Measurements from ENCODE around the gene COL1A2. TPM values are rescaled to one million over a fixed set of nuclear protein-coding genes. Genes with fewer than 3 reads are reported as not detected.

The COL1A2 gene
- total and polyA plus RNA-seq, 2 of the 8 experiments (the other 6 are each of a cell fraction or from before 2014, with no cell fraction given) = 45.2 to 87.2 TPM

DNA sequence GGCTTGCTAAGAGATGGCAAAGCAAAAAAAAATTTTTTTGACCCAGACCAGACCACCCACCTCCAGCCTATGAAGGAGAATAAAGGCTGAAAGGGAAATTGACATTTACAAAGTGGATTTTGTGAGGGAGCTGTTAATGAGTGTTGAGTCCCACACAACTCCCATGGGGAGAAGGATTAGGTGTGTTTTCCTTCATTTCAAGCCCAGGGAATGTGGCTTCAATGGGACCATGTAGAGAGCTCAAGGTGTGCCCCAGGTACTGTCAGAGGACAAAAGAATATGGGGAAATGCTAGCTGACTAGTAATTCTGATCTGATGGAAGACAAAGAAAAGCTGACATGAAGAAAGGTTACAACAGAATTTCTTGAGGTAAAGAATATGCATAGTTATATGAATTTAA lies 48.8 kb upstream of the COL1A2 start:
- Histone ChIP-seq H4K91ac (replicated peaks; ENCODE audit: insufficient read length, low read length) (no peak overlapping the region), H3K4me3 (ENCODE audit: extremely low read depth in 1 of 4, insufficient read depth in 2 of 4, low read depth in 3 of 4, low read length in 4 of 4) (no peak overlapping the region), H3K36me3 (ENCODE audit: control insufficient read depth in 2 of 4, insufficient read depth in 4 of 4, low read length in 3 of 4) (no peaks in the 10 kb centered on the region), H3K56ac (replicated peaks; ENCODE audit: insufficient read length, low read depth, low read length) (no peak overlapping the region), H3K27ac (ENCODE audit: low read depth, low read length) (no peak overlapping the region), H3K18ac (ENCODE audit: extremely low read depth, low read length) (no peak overlapping the region), H2AK5ac (ENCODE audit: low read depth, low read length) (no peak overlapping the region), H3K14ac (ENCODE audit: insufficient read length) (no peak overlapping the region), H3K4ac (replicated peaks; ENCODE audit: insufficient read length, low read depth, low read length) (no peak overlapping the region), H3K79me1 (ENCODE audit: low read depth, low read length) (no peaks in the 10 kb centered on the region), H4K20me1 (replicated peaks in 1 of 2; ENCODE audit: control insufficient read depth in 1 of 2, insufficient read depth in 2 of 2, low read length in 2 of 2) (no peaks in the 10 kb centered on the region), H3K23ac (ENCODE audit: insufficient read length) (no peak overlapping the region), H2BK15ac (ENCODE audit: low read length) (no peak overlapping the region), H3K79me2 (ENCODE audit: control insufficient read depth in 1 of 2, insufficient read depth in 2 of 2, low read length in 2 of 2) (no peaks in the 10 kb centered on the region), H2AFZ (ENCODE audit: low read length) (no peak overlapping the region), H2BK120ac (replicated peaks; ENCODE audit: low read depth, low read length) (no peak overlapping the region), H4K8ac (ENCODE audit: extremely low read depth, insufficient read depth, low read length) (no peak overlapping the region), H2BK12ac (ENCODE audit: low read depth, low read length) (no peak overlapping the region), H4K5ac (ENCODE audit: insufficient read length, low read depth, low read length) (no peak overlapping the region), H3K23me2 (ENCODE audit: low read depth, low read length) (no peaks in the 10 kb centered on the region; the same call in 1 of the 2 replicates), H3K4me2 (ENCODE audit: insufficient read depth in 1 of 2, low read depth in 2 of 2, low read length in 2 of 2) (no peak overlapping the region), H2BK20ac (ENCODE audit: low read length) (no peak overlapping the region), H2BK5ac (ENCODE audit: low read depth, low read length) (no peak overlapping the region), H3K27me3 (replicated peaks in 1 of 4; ENCODE audit: control insufficient read depth in 3 of 4, extremely low read depth in 1 of 4, insufficient read depth in 3 of 4, low read length in 3 of 4) (no peaks in the 10 kb centered on the region), H3K4me1 (replicated peaks in 1 of 4; ENCODE audit: control insufficient read depth in 3 of 4, insufficient read depth in 4 of 4, low read length in 3 of 4) (peaks cover 0 to 3% (median 0%) of the 10 kb centered on the region in 4 experiments; a peak in 3 of 7 replicates), H3K9ac (replicated peaks in 1 of 4; ENCODE audit: extremely low read depth in 1 of 4, low read depth in 3 of 4, low read length in 3 of 4) (no peak overlapping the region), H3K9me3 (ENCODE audit: insufficient read depth in 2 of 2, low read depth in 1 of 2, low read length in 1 of 2) (no peaks in the 10 kb centered on the region)
- ChIA-PET CTCF (ENCODE audit: partially characterized antibody) (interaction anchor here (1.1 to 1.7 kb wide), 3 partner anchors 9 to 57 kb away, joined by 3 to 4 read pairs (median 3); no protein-coding TSS in a partner anchor), POLR2A (ENCODE audit: partially characterized antibody) (no interaction called here)
- DNase-seq (ENCODE audit: low read depth in 1 of 2, low spot score in 2 of 2) (no peak), FAIRE-seq (no peak)
- TF ChIP-seq, protein P1, sequence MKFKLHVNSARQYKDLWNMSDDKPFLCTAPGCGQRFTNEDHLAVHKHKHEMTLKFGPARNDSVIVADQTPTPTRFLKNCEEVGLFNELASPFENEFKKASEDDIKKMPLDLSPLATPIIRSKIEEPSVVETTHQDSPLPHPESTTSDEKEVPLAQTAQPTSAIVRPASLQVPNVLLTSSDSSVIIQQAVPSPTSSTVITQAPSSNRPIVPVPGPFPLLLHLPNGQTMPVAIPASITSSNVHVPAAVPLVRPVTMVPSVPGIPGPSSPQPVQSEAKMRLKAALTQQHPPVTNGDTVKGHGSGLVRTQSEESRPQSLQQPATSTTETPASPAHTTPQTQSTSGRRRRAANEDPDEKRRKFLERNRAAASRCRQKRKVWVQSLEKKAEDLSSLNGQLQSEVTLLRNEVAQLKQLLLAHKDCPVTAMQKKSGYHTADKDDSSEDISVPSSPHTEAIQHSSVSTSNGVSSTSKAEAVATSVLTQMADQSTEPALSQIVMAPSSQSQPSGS (IDR thresholded peaks at IDR 0.05; ENCODE audit: low read length) = no peak
- no peak for TF ChIP-seq SP4 (IDR thresholded peaks at IDR 0.05; ENCODE audit: low read length)
- no peak for TF ChIP-seq SP2 (IDR thresholded peaks at IDR 0.05; ENCODE audit: low read length)
- TF ChIP-seq KDM5A (IDR thresholded peaks at IDR 0.05; ENCODE audit: low read length) = no peak
- TF ChIP-seq BACH1 (IDR thresholded peaks at IDR 0.05; ENCODE audit: low read length) = no peak
- TF ChIP-seq HDAC6 (IDR thresholded peaks at IDR 0.05; ENCODE audit: low read depth, low read length) = no peak
- no peak for TF ChIP-seq POLR2A (IDR thresholded peaks at IDR 0.05; ENCODE audit: control extremely low read depth in 1 of 2, low read depth in 2 of 2, low read length in 2 of 2)
- no peak for TF ChIP-seq CBX5 (IDR thresholded peaks at IDR 0.05; ENCODE audit: low read depth, low read length)
- TF ChIP-seq KDM4A (IDR thresholded peaks at IDR 0.05; ENCODE audit: low read depth, low read length, severe bottlenecking) = no peak
